ENCODE results near the gene DACH1.

The DACH1 gene

GRCh38 chr13:71830736-71831135 lies 36.3 kb downstream of the DACH1 start:
- TF ChIP-seq, protein P1, sequence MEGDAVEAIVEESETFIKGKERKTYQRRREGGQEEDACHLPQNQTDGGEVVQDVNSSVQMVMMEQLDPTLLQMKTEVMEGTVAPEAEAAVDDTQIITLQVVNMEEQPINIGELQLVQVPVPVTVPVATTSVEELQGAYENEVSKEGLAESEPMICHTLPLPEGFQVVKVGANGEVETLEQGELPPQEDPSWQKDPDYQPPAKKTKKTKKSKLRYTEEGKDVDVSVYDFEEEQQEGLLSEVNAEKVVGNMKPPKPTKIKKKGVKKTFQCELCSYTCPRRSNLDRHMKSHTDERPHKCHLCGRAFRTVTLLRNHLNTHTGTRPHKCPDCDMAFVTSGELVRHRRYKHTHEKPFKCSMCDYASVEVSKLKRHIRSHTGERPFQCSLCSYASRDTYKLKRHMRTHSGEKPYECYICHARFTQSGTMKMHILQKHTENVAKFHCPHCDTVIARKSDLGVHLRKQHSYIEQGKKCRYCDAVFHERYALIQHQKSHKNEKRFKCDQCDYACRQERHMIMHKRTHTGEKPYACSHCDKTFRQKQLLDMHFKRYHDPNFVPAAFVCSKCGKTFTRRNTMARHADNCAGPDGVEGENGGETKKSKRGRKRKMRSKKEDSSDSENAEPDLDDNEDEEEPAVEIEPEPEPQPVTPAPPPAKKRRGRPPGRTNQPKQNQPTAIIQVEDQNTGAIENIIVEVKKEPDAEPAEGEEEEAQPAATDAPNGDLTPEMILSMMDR (IDR thresholded peaks at IDR 0.05; ENCODE audit: low read length, missing control alignments) = no peak
- no peak for DNase-seq (ENCODE audit: low read depth)
- H3K4me3 ChIP-seq (replicated peaks; ENCODE audit: low read depth, low read length) = no peak overlapping the region

DNA sequence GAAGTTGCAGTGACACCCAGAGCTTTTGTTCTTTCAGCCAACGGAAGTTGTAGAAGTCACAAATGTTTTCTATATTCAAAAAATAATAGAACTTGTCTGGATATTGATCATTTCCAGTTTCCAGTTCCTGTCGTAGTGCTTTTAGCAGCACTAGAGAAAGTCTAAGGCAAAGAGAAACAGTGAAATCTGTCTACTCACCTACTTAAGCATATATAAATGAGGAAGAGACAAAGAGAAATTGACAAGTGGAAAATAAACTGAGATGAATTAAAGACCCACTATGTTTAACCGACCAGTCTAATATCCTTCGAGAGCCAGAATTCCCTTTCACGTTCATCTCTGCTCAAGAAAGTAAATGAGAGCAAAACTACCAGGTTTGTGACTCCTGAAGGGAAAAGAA lies 36.7 kb downstream of the DACH1 start:
- TF ChIP-seq, protein P1 (IDR thresholded peaks at IDR 0.05; ENCODE audit: low read length, missing control alignments) = no peak
- no peak overlapping the region for H3K4me3 ChIP-seq (replicated peaks; ENCODE audit: low read depth, low read length)
- no peak for DNase-seq (ENCODE audit: low read depth)

GRCh38 chr13:71829547-71829946 lies 37.5 kb downstream of the DACH1 start:
- H3K4me3 ChIP-seq (replicated peaks; ENCODE audit: low read depth, low read length) = no peak overlapping the region
- TF ChIP-seq, protein P1 (IDR thresholded peaks at IDR 0.05; ENCODE audit: low read length, missing control alignments) = no peak
- no peak for DNase-seq (ENCODE audit: low read depth)

GRCh38 chr13:71828564-71828963 lies 38.4 kb downstream of the DACH1 start:
- H3K4me3 ChIP-seq (replicated peaks; ENCODE audit: low read depth, low read length) = no peak overlapping the region
- TF ChIP-seq, protein P1 (IDR thresholded peaks at IDR 0.05; ENCODE audit: low read length, missing control alignments) = no peak
- DNase-seq (ENCODE audit: low read depth) = no peak

GRCh38 chr13:71828117-71828516 lies 38.9 kb downstream of the DACH1 start:
- TF ChIP-seq, protein P1 (IDR thresholded peaks at IDR 0.05; ENCODE audit: low read length, missing control alignments) = no peak
- H3K4me3 ChIP-seq (replicated peaks; ENCODE audit: low read depth, low read length) = no peak overlapping the region
- no peak for DNase-seq (ENCODE audit: low read depth)

GRCh38 chr13:71827241-71827640 lies 39.8 kb downstream of the DACH1 start:
- TF ChIP-seq, protein P1 (IDR thresholded peaks at IDR 0.05; ENCODE audit: low read length, missing control alignments) = no peak
- no peak overlapping the region for H3K4me3 ChIP-seq (replicated peaks; ENCODE audit: low read depth, low read length)
- no peak for DNase-seq (ENCODE audit: low read depth)

- no peak overlapping the region for H3K4me3 ChIP-seq (replicated peaks; ENCODE audit: low read depth, low read length)
- TF ChIP-seq, protein P1 (IDR thresholded peaks at IDR 0.05; ENCODE audit: low read length, missing control alignments) = no peak
- DNase-seq (ENCODE audit: low read depth) = peak; percentile 3
Observed at GRCh38 chr13:71820699-71821098, 46.3 kb downstream of the DACH1 start.

Data from fibroblast of pulmonary artery (primary cell).